Astrocyte (in vitro differentiated cells and primary cell): ENCODE results near the gene C8A.

Source experiments
- EZH2 ChIP-seq: IDR thresholded peaks from 2 replicates; pipeline ENCODE4 v1.6.1; 2012; ENCODE audit warnings: mild to moderate bottlenecking, low read length, inconsistent platforms; ENCODE audit not compliant: insufficient read depth
- TF ChIP-seq, protein P1 (sequence below): IDR thresholded peaks from 2 replicates; pipeline ENCODE4 v1.5.1; 2011; ENCODE audit warnings: low read depth, mild to moderate bottlenecking, inconsistent platforms, low read length, moderate library complexity; ENCODE audit not compliant: insufficient read depth

DNA sequence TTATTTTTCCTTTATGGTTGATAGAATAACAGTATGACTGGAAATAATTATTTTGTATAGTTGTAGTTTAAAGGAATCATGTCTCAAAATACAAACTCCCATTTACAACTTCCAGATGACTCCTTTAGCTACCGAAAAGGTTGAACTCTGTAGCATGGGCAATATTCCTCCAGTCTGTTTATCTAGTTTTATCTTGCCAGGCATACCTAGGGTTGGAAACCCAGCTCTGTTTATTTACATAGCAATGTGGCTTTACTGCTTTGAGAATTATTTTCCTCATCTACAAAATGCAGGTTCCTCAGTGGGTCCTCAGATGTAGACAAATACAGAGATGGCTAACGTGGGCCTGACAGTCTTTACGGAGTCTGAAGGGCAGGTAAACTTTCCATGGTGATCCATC, 51.1 kb downstream of the C8A start:
- TF ChIP-seq, protein P1, sequence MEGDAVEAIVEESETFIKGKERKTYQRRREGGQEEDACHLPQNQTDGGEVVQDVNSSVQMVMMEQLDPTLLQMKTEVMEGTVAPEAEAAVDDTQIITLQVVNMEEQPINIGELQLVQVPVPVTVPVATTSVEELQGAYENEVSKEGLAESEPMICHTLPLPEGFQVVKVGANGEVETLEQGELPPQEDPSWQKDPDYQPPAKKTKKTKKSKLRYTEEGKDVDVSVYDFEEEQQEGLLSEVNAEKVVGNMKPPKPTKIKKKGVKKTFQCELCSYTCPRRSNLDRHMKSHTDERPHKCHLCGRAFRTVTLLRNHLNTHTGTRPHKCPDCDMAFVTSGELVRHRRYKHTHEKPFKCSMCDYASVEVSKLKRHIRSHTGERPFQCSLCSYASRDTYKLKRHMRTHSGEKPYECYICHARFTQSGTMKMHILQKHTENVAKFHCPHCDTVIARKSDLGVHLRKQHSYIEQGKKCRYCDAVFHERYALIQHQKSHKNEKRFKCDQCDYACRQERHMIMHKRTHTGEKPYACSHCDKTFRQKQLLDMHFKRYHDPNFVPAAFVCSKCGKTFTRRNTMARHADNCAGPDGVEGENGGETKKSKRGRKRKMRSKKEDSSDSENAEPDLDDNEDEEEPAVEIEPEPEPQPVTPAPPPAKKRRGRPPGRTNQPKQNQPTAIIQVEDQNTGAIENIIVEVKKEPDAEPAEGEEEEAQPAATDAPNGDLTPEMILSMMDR, result no peak
- TF ChIP-seq EZH2, result no peak
